Large intestine (tissue), 3 donors: ENCODE data around the gene APBB2. TPM values are rescaled to one million over a fixed set of nuclear protein-coding genes. Genes with fewer than 3 reads are reported as not detected.

Source experiments
- DNase-seq, 2 donors: peaks; one replicate each; pipeline versions ENCODE4 v3.0.0 to v3.0.0-alpha.2; 2013
- H3K27ac ChIP-seq: one replicate; pipeline ENCODE4 v1.5.1; 2013; ENCODE audit warnings: low read length
- H3K27me3 ChIP-seq: 2 replicates; pipeline ENCODE4 v1.6.1; 2013; ENCODE audit warnings: low read length; ENCODE audit not compliant: control insufficient read depth, insufficient read depth
- H3K36me3 ChIP-seq: 2 replicates; pipeline ENCODE4 v1.6.1; 2013; ENCODE audit warnings: low read length; ENCODE audit not compliant: control insufficient read depth, insufficient read depth
- H3K4me1 ChIP-seq: one replicate; pipeline ENCODE4 v1.6.1; 2013; ENCODE audit warnings: low read length; ENCODE audit not compliant: control insufficient read depth, insufficient read depth
- H3K4me3 ChIP-seq: one replicate; pipeline ENCODE4 v1.5.1; 2013; ENCODE audit warnings: low read length
- H3K9me3 ChIP-seq: one replicate; pipeline ENCODE4 v1.6.1; 2013; ENCODE audit warnings: mild to moderate bottlenecking, low read depth, low read length, moderate library complexity; ENCODE audit not compliant: control insufficient read depth
- WGBS: methylation state at CpG from one replicate; pipeline ENCODE4 v1.1.5; 2013; ENCODE audit warnings: low lambda C conversion rate; ENCODE audit not compliant: insufficient coverage; 5-methylcytosine and 5-hydroxymethylcytosine counted together
- polyA plus RNA-seq: library from polyadenylated mRNA; unstranded; fragments of 120-200 nt; gene quantifications from one replicate; pipeline ENCODE4 v1.2.1, GENCODE V29; 2013

The APBB2 gene
- polyA plus RNA-seq, 1 donor = 26.6 TPM

DNA sequence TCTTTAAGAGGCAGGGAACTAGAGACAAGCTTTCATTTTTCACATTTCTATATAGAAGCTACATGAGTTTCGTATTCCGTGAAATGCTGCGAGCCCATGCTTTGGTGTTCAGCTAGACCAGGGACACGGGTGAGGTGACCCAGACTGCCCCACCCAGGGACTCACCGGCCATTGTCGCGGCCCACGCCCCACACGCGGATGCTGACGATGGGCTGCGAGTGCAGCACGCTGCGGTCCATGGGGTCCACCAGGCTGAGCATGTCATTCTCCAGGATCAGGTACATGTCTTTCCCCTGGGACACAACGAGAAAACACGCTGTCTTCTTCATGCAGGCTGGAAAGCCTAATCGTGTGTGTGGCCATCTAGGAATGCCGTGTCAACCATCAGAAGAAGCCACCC lies 324.1 kb downstream of the APBB2 start:
- WGBS = no CpG with 5 or more reads among the region's 18 CpGs

GRCh38 chr4:40888933-40889332 lies 325.4 kb downstream of the APBB2 start:
- H3K27ac ChIP-seq = no peak overlapping the region
- H3K27me3 ChIP-seq = no peaks in the 10 kb centered on the region
- no peaks in the 10 kb centered on the region for H3K9me3 ChIP-seq
- H3K36me3 ChIP-seq = peaks cover 36% of the 10 kb centered on the region
- 80% methylated on average over 2 of the region's 5 CpGs for WGBS
- H3K4me1 ChIP-seq = no peaks in the 10 kb centered on the region
- no peak overlapping the region for H3K4me3 ChIP-seq
- no peak for DNase-seq

More for the DNA sequence above, 324.1 kb downstream of the APBB2 start:
- no peaks in the 10 kb centered on the region for H3K9me3 ChIP-seq
- H3K27ac ChIP-seq = no peak overlapping the region
- H3K4me3 ChIP-seq = no peak overlapping the region
- no peaks in the 10 kb centered on the region for H3K4me1 ChIP-seq
- DNase-seq = no peak
- no peaks in the 10 kb centered on the region for H3K27me3 ChIP-seq
- H3K36me3 ChIP-seq = peaks cover 36% of the 10 kb centered on the region

GRCh38 chr4:40887764-40888131 lies 326.6 kb downstream of the APBB2 start:
- Histone ChIP-seq H3K4me3 (no peak overlapping the region), H3K9me3 (no peaks in the 10 kb centered on the region), H3K4me1 (no peaks in the 10 kb centered on the region), H3K27ac (no peak overlapping the region), H3K27me3 (no peaks in the 10 kb centered on the region), H3K36me3 (peaks cover 31% of the 10 kb centered on the region)
- WGBS = 83% methylated on average over 1 of the region's 10 CpGs
- DNase-seq = peak in 1 of 2 donors; percentile 20

DNA sequence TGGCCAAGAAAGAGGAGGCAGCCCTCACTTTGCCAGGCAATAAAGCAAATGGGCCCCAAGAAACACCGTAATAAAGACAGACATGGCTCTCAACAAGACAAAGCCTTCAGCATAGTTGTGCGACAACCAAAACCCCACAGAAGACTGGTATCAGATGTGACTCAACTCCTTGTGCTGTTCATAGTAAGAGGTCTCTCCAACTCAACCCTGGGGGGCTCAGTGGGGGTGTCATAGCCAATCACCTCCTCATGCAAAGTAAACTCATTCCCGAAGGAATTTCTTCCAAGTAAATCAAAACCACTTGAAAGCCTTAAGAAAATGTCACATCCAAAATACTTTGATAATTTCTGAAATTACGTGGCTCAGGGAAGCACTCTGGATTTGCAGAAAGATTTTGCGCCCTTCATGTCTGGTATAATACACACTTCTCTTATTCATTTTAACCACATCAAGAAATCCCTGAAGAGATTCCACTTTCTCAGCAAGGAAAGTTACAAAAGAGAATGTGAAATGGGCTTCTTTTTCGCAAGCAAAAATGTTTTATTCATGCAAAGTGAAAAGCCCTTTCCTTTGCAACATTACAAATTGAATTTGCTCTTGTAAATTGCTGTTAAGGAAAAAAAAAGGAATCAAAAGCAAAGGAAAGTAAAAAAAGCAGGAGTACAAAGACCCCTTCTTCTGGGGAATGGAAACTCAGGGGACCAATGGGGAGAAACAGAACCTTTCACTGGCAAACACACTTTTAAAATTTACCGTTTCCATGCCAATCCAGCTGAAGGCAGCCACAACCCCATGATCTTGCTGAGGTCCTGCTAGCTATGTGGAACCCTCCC lies 327.2 kb downstream of the APBB2 start:
- Histone ChIP-seq H3K27me3 (no peaks in the 10 kb centered on the region), H3K9me3 (no peaks in the 10 kb centered on the region), H3K4me3 (no peak overlapping the region), H3K4me1 (no peaks in the 10 kb centered on the region), H3K36me3 (peaks cover 29% of the 10 kb centered on the region), H3K27ac (no peak overlapping the region)
- no peak for DNase-seq
- WGBS = 93% methylated on average over 2 of the region's 7 CpGs

DNA sequence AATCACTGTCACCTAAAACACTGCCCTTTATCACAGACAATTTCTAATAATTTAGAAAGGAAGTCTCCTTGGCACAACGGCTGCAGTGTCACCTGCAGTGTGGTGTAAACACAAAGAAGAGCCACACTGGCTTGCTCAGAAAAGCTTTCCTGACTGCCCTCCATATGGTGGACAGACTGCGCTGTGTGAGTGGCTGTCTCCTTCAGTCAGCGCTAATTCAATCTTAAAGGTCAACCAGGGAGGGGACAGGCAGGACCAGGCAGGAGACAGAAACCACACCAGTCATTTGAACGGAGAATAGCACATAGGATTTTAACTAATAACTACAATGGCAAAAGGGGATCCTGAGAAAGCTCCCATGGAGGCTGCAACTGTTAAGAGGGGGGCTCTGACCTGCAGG lies 332.5 kb downstream of the APBB2 start:
- DNase-seq = no peak
- H3K4me3 ChIP-seq = no peak overlapping the region
- no peaks in the 10 kb centered on the region for H3K9me3 ChIP-seq
- no peaks in the 10 kb centered on the region for H3K4me1 ChIP-seq
- no peaks in the 10 kb centered on the region for H3K27me3 ChIP-seq
- WGBS = no CpG with 5 or more reads among the region's 4 CpGs
- peaks cover 12% of the 10 kb centered on the region for H3K36me3 ChIP-seq
- no peak overlapping the region for H3K27ac ChIP-seq

DNA sequence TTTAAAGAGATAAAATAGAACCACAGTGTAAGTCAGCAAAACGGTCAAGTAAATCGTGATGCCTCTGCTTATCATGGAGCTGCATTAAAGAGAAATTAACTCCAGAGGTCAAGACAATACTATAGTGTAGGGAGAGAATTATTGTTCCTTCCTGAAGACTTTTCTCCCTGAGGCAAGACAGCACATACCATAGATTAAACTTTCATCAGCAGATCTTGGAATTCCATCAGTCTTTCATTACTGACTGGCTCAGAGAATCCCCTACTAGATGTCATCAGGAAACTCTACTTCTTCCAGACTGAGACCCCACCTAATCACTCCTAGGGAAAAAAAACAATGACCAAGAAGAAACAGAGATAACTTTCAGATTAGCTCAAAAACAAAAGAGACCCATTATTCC lies 333.2 kb downstream of the APBB2 start:
- H3K9me3 ChIP-seq = no peaks in the 10 kb centered on the region
- peaks cover 3% of the 10 kb centered on the region for H3K4me1 ChIP-seq
- no peak overlapping the region for H3K4me3 ChIP-seq
- peaks cover 8% of the 10 kb centered on the region for H3K36me3 ChIP-seq
- no peaks in the 10 kb centered on the region for H3K27me3 ChIP-seq
- H3K27ac ChIP-seq = no peak overlapping the region
- WGBS = 80% methylated on average over 1 of the region's 2 CpGs
- DNase-seq = no peak

DNA sequence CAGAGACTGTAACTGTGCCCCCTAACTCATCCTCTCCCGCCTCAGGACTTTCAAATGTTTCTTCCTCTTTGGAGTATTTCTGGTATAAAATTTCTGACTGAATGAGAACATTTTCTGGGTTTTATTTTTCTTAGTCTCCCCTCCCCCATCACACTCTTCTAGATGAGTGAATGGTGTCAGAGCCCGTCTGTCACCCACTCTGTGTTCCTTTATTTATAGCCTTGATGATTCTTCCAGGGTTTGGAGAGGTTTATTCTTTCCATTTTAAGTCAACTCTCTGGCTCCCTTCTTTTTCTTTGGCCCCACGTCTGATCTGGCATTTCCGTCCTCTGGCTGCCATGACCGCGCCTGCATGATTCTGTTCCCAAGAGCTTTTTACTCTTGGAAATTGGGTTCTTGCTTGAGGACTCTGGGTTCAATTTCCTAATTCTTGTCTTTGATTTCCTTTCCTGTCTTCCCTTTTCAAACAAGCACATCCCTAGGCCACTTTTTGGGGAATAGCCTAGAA lies 335.7 kb downstream of the APBB2 start:
- Histone ChIP-seq H3K27me3 (no peaks in the 10 kb centered on the region), H3K4me1 (peaks cover 13% of the 10 kb centered on the region), H3K36me3 (peaks cover 8% of the 10 kb centered on the region), H3K9me3 (no peaks in the 10 kb centered on the region), H3K27ac (no peak overlapping the region), H3K4me3 (no peak overlapping the region)
- DNase-seq = no peak
- no CpG with 5 or more reads among the region's 6 CpGs for WGBS

- no peak for DNase-seq
- no CpG with 5 or more reads among the region's 6 CpGs for WGBS
- Histone ChIP-seq H3K9me3 (no peaks in the 10 kb centered on the region), H3K27me3 (no peaks in the 10 kb centered on the region), H3K4me1 (peaks cover 13% of the 10 kb centered on the region), H3K27ac (no peak overlapping the region), H3K4me3 (no peak overlapping the region), H3K36me3 (peaks cover 12% of the 10 kb centered on the region)
These were observed 337.3 kb downstream of the APBB2 start for GRCh38 chr4:40877081-40877480.

- Histone ChIP-seq H3K27ac (peak overlapping the region; percentile 69), H3K4me3 (no peak overlapping the region), H3K27me3 (no peaks in the 10 kb centered on the region), H3K4me1 (peaks cover 13% of the 10 kb centered on the region), H3K9me3 (no peaks in the 10 kb centered on the region), H3K36me3 (peaks cover 15% of the 10 kb centered on the region)
- DNase-seq = peak; percentile 23 to 74
- no CpG with 5 or more reads among the region's 1 CpG for WGBS
These were observed 338.7 kb downstream of the APBB2 start for GRCh38 chr4:40875507-40876150.

DNA sequence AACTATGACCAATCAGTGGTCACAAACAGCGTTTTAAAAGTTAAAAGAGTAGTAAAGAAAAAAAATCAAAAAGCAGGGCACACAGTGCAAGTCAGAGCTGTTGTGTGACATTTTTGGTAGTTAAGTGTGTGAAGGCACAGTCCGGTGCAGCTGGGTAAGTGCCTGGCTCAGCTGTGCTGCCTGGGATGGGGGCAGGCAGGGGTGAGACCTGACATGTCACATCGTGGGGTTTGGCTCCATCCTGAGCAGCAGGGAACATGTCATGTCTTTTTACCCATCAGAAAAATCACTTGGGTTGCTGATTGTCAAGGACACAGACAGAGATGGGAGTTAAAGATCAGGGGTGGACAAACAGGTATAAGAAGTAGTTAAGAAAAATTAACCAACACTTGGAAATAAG lies 339.4 kb downstream of the APBB2 start:
- Histone ChIP-seq H3K4me1 (peaks cover 13% of the 10 kb centered on the region), H3K27me3 (no peaks in the 10 kb centered on the region), H3K4me3 (no peak overlapping the region), H3K36me3 (peaks cover 9% of the 10 kb centered on the region), H3K27ac (peak overlapping the region; percentile 31), H3K9me3 (no peaks in the 10 kb centered on the region)
- 60% methylated on average over 1 of the region's 3 CpGs for WGBS
- DNase-seq = no peak
